Measurements from ENCODE around the gene EPS8. TPM values are rescaled to one million over a fixed set of nuclear protein-coding genes. Genes with fewer than 3 reads are reported as not detected.
"Not testable (repeated sequence)": the region's sequence is repeated elsewhere in the genome, so short reads cannot be mapped to it uniquely, and the experiment has no call there.

Gene EPS8
- total and polyA plus RNA-seq, 4 donors = 56.0 to 165 (median 129) TPM

GRCh38 chr12:15772405-15773018 is 16.7 kb downstream of the EPS8 start:
- DNase-seq (no peak), ATAC-seq (ENCODE audit: low FRiP score) (no peak)
- WGBS, 2 donors = 98 to 100% methylated on average over 2 of the region's 2 CpGs
- H3K27me3 ChIP-seq (ENCODE audit: control insufficient read depth in 1 of 2, insufficient read depth in 2 of 2, low read length in 1 of 2) = no peaks in the 10 kb centered on the region
- H3K9me3 ChIP-seq (ENCODE audit: control insufficient read depth, low read length) = no peaks in the 10 kb centered on the region
- H3K4me3 ChIP-seq (ENCODE audit: low read length in 2 of 2) = no peak overlapping the region
- no peaks in the 10 kb centered on the region for H3K36me3 ChIP-seq (ENCODE audit: control insufficient read depth in 1 of 2, insufficient read depth in 2 of 2, low read length in 1 of 2)
- intact Hi-C loops (cut with DNase I) = no loop called here
- peaks cover 6 to 10% of the 10 kb centered on the region in 2 donors for H3K4me1 ChIP-seq (ENCODE audit: control insufficient read depth in 1 of 2, insufficient read depth in 2 of 2, low read length in 2 of 2)
- H3K27ac ChIP-seq (ENCODE audit: low read depth in 1 of 2, low read length in 2 of 2) = no peak overlapping the region

- Histone ChIP-seq H3K9me3 (ENCODE audit: control insufficient read depth, low read length) (no peaks in the 10 kb centered on the region), H3K27ac (ENCODE audit: low read depth in 1 of 2, low read length in 2 of 2) (no peak overlapping the region), H3K4me3 (ENCODE audit: low read length in 2 of 2) (no peak overlapping the region), H3K4me1 (ENCODE audit: control insufficient read depth in 1 of 2, insufficient read depth in 2 of 2, low read length in 2 of 2) (peaks cover 3 to 10% of the 10 kb centered on the region in 2 donors), H3K27me3 (ENCODE audit: control insufficient read depth in 1 of 2, insufficient read depth in 2 of 2, low read length in 1 of 2) (no peaks in the 10 kb centered on the region), H3K36me3 (ENCODE audit: control insufficient read depth in 1 of 2, insufficient read depth in 2 of 2, low read length in 1 of 2) (no peaks in the 10 kb centered on the region)
- ATAC-seq (ENCODE audit: low FRiP score) (no peak), DNase-seq (no peak)
- 81 to 89% methylated on average over 1 of the region's 1 CpG for WGBS, 2 donors
- intact Hi-C loops (cut with DNase I) = no loop called here
These were observed 18.6 kb downstream of the EPS8 start for GRCh38 chr12:15770581-15770980.

- DNase-seq (no peak), ATAC-seq (ENCODE audit: low FRiP score) (peak; percentile 28)
- Histone ChIP-seq H3K27ac (ENCODE audit: low read depth in 1 of 2, low read length in 2 of 2) (peak overlapping the region in 1 of 2 donors; percentile 71), H3K27me3 (ENCODE audit: control insufficient read depth in 1 of 2, insufficient read depth in 2 of 2, low read length in 1 of 2) (no peaks in the 10 kb centered on the region), H3K36me3 (ENCODE audit: control insufficient read depth in 1 of 2, insufficient read depth in 2 of 2, low read length in 1 of 2) (no peaks in the 10 kb centered on the region), H3K9me3 (ENCODE audit: control insufficient read depth, low read length) (no peaks in the 10 kb centered on the region), H3K4me1 (ENCODE audit: control insufficient read depth in 1 of 2, insufficient read depth in 2 of 2, low read length in 2 of 2) (peaks cover 3 to 10% of the 10 kb centered on the region in 2 donors), H3K4me3 (ENCODE audit: low read length in 2 of 2) (no peak overlapping the region)
- WGBS, 2 donors = 19 to 34% methylated on average over 3 of the region's 3 CpGs
- intact Hi-C loops (cut with DNase I) = no loop called here
These were observed 19.2 kb downstream of the EPS8 start for GRCh38 chr12:15770021-15770420.

GRCh38 chr12:15769586-15769985 is 19.6 kb downstream of the EPS8 start:
- Histone ChIP-seq H3K27me3 (ENCODE audit: control insufficient read depth in 1 of 2, insufficient read depth in 2 of 2, low read length in 1 of 2) (no peaks in the 10 kb centered on the region), H3K4me1 (ENCODE audit: control insufficient read depth in 1 of 2, insufficient read depth in 2 of 2, low read length in 2 of 2) (peaks cover 3 to 10% of the 10 kb centered on the region in 2 donors), H3K27ac (ENCODE audit: low read depth in 1 of 2, low read length in 2 of 2) (peak overlapping the region in 1 of 2 donors; percentile 71), H3K4me3 (ENCODE audit: low read length in 2 of 2) (no peak overlapping the region), H3K9me3 (ENCODE audit: control insufficient read depth, low read length) (no peaks in the 10 kb centered on the region), H3K36me3 (ENCODE audit: control insufficient read depth in 1 of 2, insufficient read depth in 2 of 2, low read length in 1 of 2) (no peaks in the 10 kb centered on the region)
- 10 to 15% methylated on average over 3 of the region's 3 CpGs for WGBS, 2 donors
- intact Hi-C loops (cut with DNase I) = no loop called here
- ATAC-seq (ENCODE audit: low FRiP score) (no peak), DNase-seq (no peak)

- no peaks in the 10 kb centered on the region for H3K36me3 ChIP-seq (ENCODE audit: control insufficient read depth in 1 of 2, insufficient read depth in 2 of 2, low read length in 1 of 2)
- no peaks in the 10 kb centered on the region for H3K9me3 ChIP-seq (ENCODE audit: control insufficient read depth, low read length)
- no peak overlapping the region for H3K4me3 ChIP-seq (ENCODE audit: low read length in 2 of 2)
- WGBS, 2 donors = 55 to 65% methylated on average over 2 of the region's 2 CpGs
- no peak overlapping the region for H3K27ac ChIP-seq (ENCODE audit: low read depth in 1 of 2, low read length in 2 of 2)
- ATAC-seq (ENCODE audit: low FRiP score) = no peak
- no peak for DNase-seq
- H3K4me1 ChIP-seq (ENCODE audit: control insufficient read depth in 1 of 2, insufficient read depth in 2 of 2, low read length in 2 of 2) = peaks cover 3 to 10% of the 10 kb centered on the region in 2 donors
- no peaks in the 10 kb centered on the region for H3K27me3 ChIP-seq (ENCODE audit: control insufficient read depth in 1 of 2, insufficient read depth in 2 of 2, low read length in 1 of 2)
- intact Hi-C loops (cut with DNase I) = no loop called here
These were observed 21.9 kb downstream of the EPS8 start for GRCh38 chr12:15767301-15767700.

- Histone ChIP-seq H3K27me3 (ENCODE audit: control insufficient read depth in 1 of 2, insufficient read depth in 2 of 2, low read length in 1 of 2) (no peaks in the 10 kb centered on the region), H3K4me3 (ENCODE audit: low read length in 2 of 2) (no peak overlapping the region), H3K4me1 (ENCODE audit: control insufficient read depth in 1 of 2, insufficient read depth in 2 of 2, low read length in 2 of 2) (no peaks in the 10 kb centered on the region), H3K27ac (ENCODE audit: low read depth in 1 of 2, low read length in 2 of 2) (no peak overlapping the region), H3K36me3 (ENCODE audit: control insufficient read depth in 1 of 2, insufficient read depth in 2 of 2, low read length in 1 of 2) (no peaks in the 10 kb centered on the region), H3K9me3 (ENCODE audit: control insufficient read depth, low read length) (no peaks in the 10 kb centered on the region)
- ATAC-seq (ENCODE audit: low FRiP score) (no peak), DNase-seq (no peak)
- intact Hi-C loops (cut with DNase I) = no loop called here
- WGBS, 2 donors = 90% methylated on average over 1 of the region's 1 CpG
These were observed 25.9 kb downstream of the EPS8 start for GRCh38 chr12:15763328-15763727.

GRCh38 chr12:15762162-15762561 is 27.0 kb downstream of the EPS8 start:
- DNase-seq; H3K36me3 ChIP-seq (ENCODE audit: control insufficient read depth in 1 of 2, insufficient read depth in 2 of 2, low read length in 1 of 2); H3K4me3 ChIP-seq (ENCODE audit: low read length in 2 of 2); H3K4me1 ChIP-seq (ENCODE audit: control insufficient read depth in 1 of 2, insufficient read depth in 2 of 2, low read length in 2 of 2); H3K9me3 ChIP-seq (ENCODE audit: control insufficient read depth, low read length); ATAC-seq (ENCODE audit: low FRiP score); H3K27me3 ChIP-seq (ENCODE audit: control insufficient read depth in 1 of 2, insufficient read depth in 2 of 2, low read length in 1 of 2); H3K27ac ChIP-seq (ENCODE audit: low read depth in 1 of 2, low read length in 2 of 2); intact Hi-C loops (cut with DNase I): not testable (repeated sequence)
- 98% methylated on average over 7 of the region's 7 CpGs for WGBS, 2 donors

GRCh38 chr12:15757553-15758255 is 31.5 kb downstream of the EPS8 start:
- WGBS, 2 donors = 95 to 97% methylated on average over 7 of the region's 7 CpGs
- Histone ChIP-seq H3K4me1 (ENCODE audit: control insufficient read depth in 1 of 2, insufficient read depth in 2 of 2, low read length in 2 of 2) (peaks cover 3 to 8% of the 10 kb centered on the region in 2 donors), H3K27me3 (ENCODE audit: control insufficient read depth in 1 of 2, insufficient read depth in 2 of 2, low read length in 1 of 2) (no peaks in the 10 kb centered on the region), H3K36me3 (ENCODE audit: control insufficient read depth in 1 of 2, insufficient read depth in 2 of 2, low read length in 1 of 2) (peaks cover 0 to 2% of the 10 kb centered on the region in 2 donors), H3K4me3 (ENCODE audit: low read length in 2 of 2) (no peak overlapping the region), H3K27ac (ENCODE audit: low read depth in 1 of 2, low read length in 2 of 2) (no peak overlapping the region), H3K9me3 (ENCODE audit: control insufficient read depth, low read length) (peaks cover 2% of the 10 kb centered on the region)
- DNase-seq (peak in 1 of 2 donors; percentile 46), ATAC-seq (ENCODE audit: low FRiP score) (no peak)
- intact Hi-C loops (cut with DNase I) = no loop called here

- no peak overlapping the region for H3K27ac ChIP-seq (ENCODE audit: low read depth in 1 of 2, low read length in 2 of 2)
- H3K9me3 ChIP-seq (ENCODE audit: control insufficient read depth, low read length) = peaks cover 2% of the 10 kb centered on the region
- H3K4me3 ChIP-seq (ENCODE audit: low read length in 2 of 2) = no peak overlapping the region
- peaks cover 3 to 8% of the 10 kb centered on the region in 2 donors for H3K4me1 ChIP-seq (ENCODE audit: control insufficient read depth in 1 of 2, insufficient read depth in 2 of 2, low read length in 2 of 2)
- ATAC-seq (ENCODE audit: low FRiP score) = no peak
- intact Hi-C loops (cut with DNase I) = no loop called here
- no peak for DNase-seq
- H3K27me3 ChIP-seq (ENCODE audit: control insufficient read depth in 1 of 2, insufficient read depth in 2 of 2, low read length in 1 of 2) = no peaks in the 10 kb centered on the region
- peaks cover 0 to 2% of the 10 kb centered on the region in 2 donors for H3K36me3 ChIP-seq (ENCODE audit: control insufficient read depth in 1 of 2, insufficient read depth in 2 of 2, low read length in 1 of 2)
- 40 to 45% methylated on average over 1 of the region's 1 CpG for WGBS, 2 donors
These were observed 32.4 kb downstream of the EPS8 start for GRCh38 chr12:15756822-15757221.
